ENCODE results near the gene IFNG.

Gene IFNG

DNA sequence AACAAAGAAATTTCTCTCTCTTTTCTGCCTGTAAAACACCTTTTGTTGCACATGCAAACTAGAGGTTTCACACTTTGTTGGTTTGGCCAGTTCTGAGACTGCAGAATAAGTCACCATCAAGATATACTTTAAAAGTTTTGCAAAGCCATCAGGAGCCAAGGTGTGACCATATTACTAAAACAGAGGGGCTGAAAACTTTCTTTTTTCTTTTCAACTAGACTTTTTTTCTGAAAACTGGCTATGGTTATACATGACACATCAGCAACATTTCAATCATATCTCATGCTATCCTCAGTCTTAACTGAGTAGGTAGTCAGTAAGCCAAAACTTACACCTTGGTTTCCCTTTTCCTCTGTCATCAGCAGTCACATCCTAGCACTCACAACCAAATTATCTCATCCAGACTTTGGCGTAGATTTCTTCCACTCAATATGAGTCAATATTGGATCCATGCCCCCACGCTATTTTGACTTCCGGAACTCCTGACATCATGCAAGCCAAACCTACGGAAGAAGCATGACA, 4.1 kb upstream of the IFNG start:
- no peak for DNase-seq
- Mint-ChIP-seq H3K4me3 (no peak overlapping the region), H3K4me1 (no peaks in the 10 kb centered on the region), H3K9me3 (no peaks in the 10 kb centered on the region), H3K27ac (no peak overlapping the region), H3K36me3 (ENCODE audit: low read depth) (no peaks in the 10 kb centered on the region), H3K27me3 (ENCODE audit: low read depth, poor library complexity) (no peaks in the 10 kb centered on the region)
- no peak for TF ChIP-seq CTCF (IDR thresholded peaks at IDR 0.05)

DNA sequence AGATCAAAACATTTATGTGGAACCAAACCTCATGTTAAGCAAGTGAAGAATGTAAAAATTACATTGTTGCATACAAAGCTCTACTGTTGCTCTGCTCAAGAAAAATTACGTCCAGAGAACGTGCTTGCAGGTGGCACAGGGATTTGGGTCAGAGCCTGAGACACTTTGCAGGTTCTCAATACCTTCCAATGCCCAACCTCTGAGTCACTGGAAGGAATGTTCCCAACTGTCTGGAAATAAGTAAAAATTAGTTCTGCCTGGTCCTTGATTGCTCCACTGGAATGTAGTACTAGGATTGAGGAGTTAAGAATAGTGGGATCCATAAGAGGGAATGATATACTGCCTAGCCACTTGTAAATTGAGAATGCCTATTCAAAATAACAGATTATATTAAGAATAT, 2.8 kb upstream of the IFNG start:
- Mint-ChIP-seq H3K4me1 (no peaks in the 10 kb centered on the region), H3K27ac (no peak overlapping the region), H3K27me3 (ENCODE audit: low read depth, poor library complexity) (no peaks in the 10 kb centered on the region), H3K36me3 (ENCODE audit: low read depth) (no peaks in the 10 kb centered on the region), H3K9me3 (no peaks in the 10 kb centered on the region), H3K4me3 (no peak overlapping the region)
- TF ChIP-seq CTCF (IDR thresholded peaks at IDR 0.05) = no peak
- no peak for DNase-seq

- no peaks in the 10 kb centered on the region for H3K4me1 Mint-ChIP-seq
- H3K36me3 Mint-ChIP-seq (ENCODE audit: low read depth) = no peaks in the 10 kb centered on the region
- no peak overlapping the region for H3K4me3 Mint-ChIP-seq
- TF ChIP-seq CTCF (IDR thresholded peaks at IDR 0.05) = no peak
- H3K27ac Mint-ChIP-seq = no peak overlapping the region
- H3K27me3 Mint-ChIP-seq (ENCODE audit: low read depth, poor library complexity) = no peaks in the 10 kb centered on the region
- DNase-seq = no peak
- no peaks in the 10 kb centered on the region for H3K9me3 Mint-ChIP-seq
Observed at GRCh38 chr12:68158432-68158831, 1.1 kb downstream of the IFNG start.

GRCh38 chr12:68157380-68157779, 2.2 kb downstream of the IFNG start:
- no peak overlapping the region for H3K4me3 Mint-ChIP-seq
- no peaks in the 10 kb centered on the region for H3K36me3 Mint-ChIP-seq (ENCODE audit: low read depth)
- H3K9me3 Mint-ChIP-seq = no peaks in the 10 kb centered on the region
- H3K27me3 Mint-ChIP-seq (ENCODE audit: low read depth, poor library complexity) = no peaks in the 10 kb centered on the region
- no peak for TF ChIP-seq CTCF (IDR thresholded peaks at IDR 0.05)
- no peaks in the 10 kb centered on the region for H3K4me1 Mint-ChIP-seq
- DNase-seq = no peak
- no peak overlapping the region for H3K27ac Mint-ChIP-seq

- DNase-seq = no peak
- Mint-ChIP-seq H3K4me1 (no peaks in the 10 kb centered on the region), H3K27ac (no peak overlapping the region), H3K36me3 (ENCODE audit: low read depth) (no peaks in the 10 kb centered on the region), H3K4me3 (no peak overlapping the region), H3K9me3 (peaks cover 4% of the 10 kb centered on the region), H3K27me3 (ENCODE audit: low read depth, poor library complexity) (no peaks in the 10 kb centered on the region)
- TF ChIP-seq CTCF (IDR thresholded peaks at IDR 0.05) = no peak
Observed at GRCh38 chr12:68156636-68157035, 2.9 kb downstream of the IFNG start.

- Mint-ChIP-seq H3K27ac (no peak overlapping the region), H3K9me3 (peaks cover 4% of the 10 kb centered on the region), H3K36me3 (ENCODE audit: low read depth) (no peaks in the 10 kb centered on the region), H3K4me1 (no peaks in the 10 kb centered on the region), H3K4me3 (no peak overlapping the region), H3K27me3 (ENCODE audit: low read depth, poor library complexity) (no peaks in the 10 kb centered on the region)
- DNase-seq = no peak
- TF ChIP-seq CTCF (IDR thresholded peaks at IDR 0.05) = no peak
Observed at GRCh38 chr12:68154779-68155178, 4.8 kb downstream of the IFNG start.
